Lower lobe of right lung (tissue), 2 donors: ENCODE measurements around the gene RBM20. TPM values are rescaled to one million over a fixed set of nuclear protein-coding genes. Genes with fewer than 3 reads are reported as not detected.
A peak's percentile ranks its signal among the peaks of the same experiment; 100 is the strongest.

ENCODE experiments used
- ATAC-seq, 2 donors: fragments of 200-7000 bp; cut with Tn5 transposase; one replicate each; pipeline ENCODE4 v1.9.1; 2020 to 2022; ENCODE audit warnings: mild to moderate bottlenecking in 2 of 2, moderate library complexity in 2 of 2
- DNase-seq: peaks from one replicate; pipeline ENCODE4 v3.0.0-alpha.2; 2020
- H3K27ac ChIP-seq: fragments of 200-600 bp; one replicate; pipeline ENCODE4 v1.8.0; 2022
- H3K27me3 ChIP-seq: fragments of 200-600 bp; one replicate; pipeline ENCODE4 v1.8.0; 2022; ENCODE audit warnings: low read depth
- H3K36me3 ChIP-seq: fragments of 200-600 bp; one replicate; pipeline ENCODE4 v1.8.0; 2022; ENCODE audit warnings: mild to moderate bottlenecking
- H3K4me1 ChIP-seq: fragments of 200-600 bp; one replicate; pipeline ENCODE4 v1.8.0; 2022
- H3K4me3 ChIP-seq: fragments of 200-600 bp; one replicate; pipeline ENCODE4 v1.8.0; 2022; ENCODE audit warnings: mild to moderate bottlenecking
- H3K9me3 ChIP-seq: fragments of 200-600 bp; one replicate; pipeline ENCODE4 v1.8.0; 2022
- intact Hi-C: fragments of 100-400 bp; cut with DNase I; formaldehyde crosslinking; loops from one replicate; pipeline ENCODE4 v1.11.0; 2022
- total RNA-seq: library from RNA; stranded (reverse); fragmentation: NEBNext Ultra II Directional; extraction: Animal tissue kit (Norgen Biotek cat#: 25700); gene quantifications from one replicate; pipeline ENCODE4 v1.2.1, GENCODE V29; 2021
- TF ChIP-seq, protein P1 (sequence below): fragments of 200-600 bp; IDR thresholded peaks from one replicate; pipeline ENCODE4 v1.8.0; 2022; ENCODE audit warnings: antibody characterized with exemption, mild to moderate bottlenecking
- donor health status: DM: no; HTN: yes; CAD: no; lungs with severe emphysema.

The RBM20 gene
- total RNA-seq, 1 donor from 2014 or later = 1.0 TPM

DNA sequence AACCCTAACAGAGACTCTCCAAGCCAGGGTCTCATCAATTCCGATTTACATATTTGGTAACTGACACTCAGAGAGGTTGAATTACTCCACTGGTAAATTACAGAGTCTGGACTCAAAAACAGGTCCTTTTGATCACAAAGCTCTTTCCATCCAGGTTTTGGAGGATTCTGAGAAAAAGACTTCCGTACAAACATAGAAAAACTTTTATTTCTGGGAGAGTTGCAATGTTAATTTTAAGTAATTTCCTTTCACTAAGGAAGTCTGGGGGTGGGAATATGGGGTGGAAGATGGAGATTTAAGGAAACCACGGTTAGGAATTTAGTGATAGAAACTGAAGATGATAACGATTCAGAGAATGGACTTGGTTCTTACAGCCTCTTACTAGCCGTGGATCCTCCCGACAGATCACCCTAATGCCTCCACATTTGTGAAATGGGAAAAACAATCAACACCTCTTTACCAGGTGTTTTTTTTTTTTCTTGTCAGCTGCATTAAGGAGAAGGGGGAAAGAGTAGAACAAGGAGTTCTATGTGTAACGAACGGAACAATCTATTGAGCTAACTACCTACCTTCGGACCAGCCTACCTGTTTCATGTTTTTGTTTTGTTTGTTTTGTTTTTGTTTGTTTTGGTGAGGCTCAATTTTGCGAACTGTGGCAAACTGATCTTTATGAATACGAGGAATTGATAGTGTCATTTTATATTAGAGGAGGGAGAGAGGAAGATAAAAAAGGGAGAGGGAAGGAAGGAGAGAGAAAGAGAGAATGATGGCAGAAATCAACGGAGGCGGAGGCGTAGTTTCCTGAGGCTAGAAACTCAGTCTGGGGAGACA, 1.7 kb upstream of the RBM20 start:
- H3K27ac ChIP-seq = no peak overlapping the region
- H3K4me1 ChIP-seq = peaks cover 19% of the 10 kb centered on the region
- no peak overlapping the region for H3K4me3 ChIP-seq
- ATAC-seq (no peak), DNase-seq (no peak)
- H3K36me3 ChIP-seq = no peaks in the 10 kb centered on the region
- peaks cover 69% of the 10 kb centered on the region for H3K27me3 ChIP-seq
- TF ChIP-seq, protein P1, sequence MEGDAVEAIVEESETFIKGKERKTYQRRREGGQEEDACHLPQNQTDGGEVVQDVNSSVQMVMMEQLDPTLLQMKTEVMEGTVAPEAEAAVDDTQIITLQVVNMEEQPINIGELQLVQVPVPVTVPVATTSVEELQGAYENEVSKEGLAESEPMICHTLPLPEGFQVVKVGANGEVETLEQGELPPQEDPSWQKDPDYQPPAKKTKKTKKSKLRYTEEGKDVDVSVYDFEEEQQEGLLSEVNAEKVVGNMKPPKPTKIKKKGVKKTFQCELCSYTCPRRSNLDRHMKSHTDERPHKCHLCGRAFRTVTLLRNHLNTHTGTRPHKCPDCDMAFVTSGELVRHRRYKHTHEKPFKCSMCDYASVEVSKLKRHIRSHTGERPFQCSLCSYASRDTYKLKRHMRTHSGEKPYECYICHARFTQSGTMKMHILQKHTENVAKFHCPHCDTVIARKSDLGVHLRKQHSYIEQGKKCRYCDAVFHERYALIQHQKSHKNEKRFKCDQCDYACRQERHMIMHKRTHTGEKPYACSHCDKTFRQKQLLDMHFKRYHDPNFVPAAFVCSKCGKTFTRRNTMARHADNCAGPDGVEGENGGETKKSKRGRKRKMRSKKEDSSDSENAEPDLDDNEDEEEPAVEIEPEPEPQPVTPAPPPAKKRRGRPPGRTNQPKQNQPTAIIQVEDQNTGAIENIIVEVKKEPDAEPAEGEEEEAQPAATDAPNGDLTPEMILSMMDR = no peak
- no peaks in the 10 kb centered on the region for H3K9me3 ChIP-seq
- intact Hi-C loops = no loop called here

DNA sequence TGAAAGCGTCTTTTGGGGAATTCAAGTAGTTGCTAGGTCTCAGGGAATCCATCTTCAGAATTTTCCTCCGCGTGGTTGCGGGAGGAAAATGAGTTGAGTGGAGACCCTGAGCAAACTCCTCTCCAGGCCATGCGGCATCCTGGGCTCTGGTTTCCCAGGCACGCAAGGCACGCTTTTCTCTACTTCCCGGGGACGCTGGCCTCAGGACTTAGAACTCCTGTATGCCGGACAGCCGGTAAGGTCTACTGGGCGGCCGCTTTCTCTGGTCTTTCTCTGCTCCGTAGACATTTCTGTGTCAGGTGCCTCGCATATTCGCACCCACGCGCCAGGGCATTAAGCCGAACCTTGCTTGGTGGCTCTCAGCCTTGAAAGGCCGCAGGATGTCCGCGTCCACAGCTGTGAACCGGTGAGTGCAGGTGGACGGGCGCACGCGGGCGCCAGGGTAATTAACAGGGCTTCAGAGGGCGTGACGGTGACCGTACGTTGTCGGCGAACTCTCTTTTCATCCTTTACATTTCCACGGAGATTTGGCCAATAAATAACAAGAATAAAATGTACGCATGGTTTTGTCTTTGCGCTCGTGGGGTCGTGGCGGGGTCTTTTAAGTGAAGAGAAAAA, 992 bp upstream of the RBM20 start:
- DNase-seq (no peak), ATAC-seq (no peak)
- intact Hi-C loops = no loop called here
- Histone ChIP-seq H3K27me3 (peaks cover 76% of the 10 kb centered on the region), H3K4me3 (peak overlapping the region; percentile 49), H3K4me1 (peaks cover 19% of the 10 kb centered on the region), H3K36me3 (no peaks in the 10 kb centered on the region), H3K27ac (no peak overlapping the region), H3K9me3 (no peaks in the 10 kb centered on the region)
- TF ChIP-seq, protein P1 = no peak

DNA sequence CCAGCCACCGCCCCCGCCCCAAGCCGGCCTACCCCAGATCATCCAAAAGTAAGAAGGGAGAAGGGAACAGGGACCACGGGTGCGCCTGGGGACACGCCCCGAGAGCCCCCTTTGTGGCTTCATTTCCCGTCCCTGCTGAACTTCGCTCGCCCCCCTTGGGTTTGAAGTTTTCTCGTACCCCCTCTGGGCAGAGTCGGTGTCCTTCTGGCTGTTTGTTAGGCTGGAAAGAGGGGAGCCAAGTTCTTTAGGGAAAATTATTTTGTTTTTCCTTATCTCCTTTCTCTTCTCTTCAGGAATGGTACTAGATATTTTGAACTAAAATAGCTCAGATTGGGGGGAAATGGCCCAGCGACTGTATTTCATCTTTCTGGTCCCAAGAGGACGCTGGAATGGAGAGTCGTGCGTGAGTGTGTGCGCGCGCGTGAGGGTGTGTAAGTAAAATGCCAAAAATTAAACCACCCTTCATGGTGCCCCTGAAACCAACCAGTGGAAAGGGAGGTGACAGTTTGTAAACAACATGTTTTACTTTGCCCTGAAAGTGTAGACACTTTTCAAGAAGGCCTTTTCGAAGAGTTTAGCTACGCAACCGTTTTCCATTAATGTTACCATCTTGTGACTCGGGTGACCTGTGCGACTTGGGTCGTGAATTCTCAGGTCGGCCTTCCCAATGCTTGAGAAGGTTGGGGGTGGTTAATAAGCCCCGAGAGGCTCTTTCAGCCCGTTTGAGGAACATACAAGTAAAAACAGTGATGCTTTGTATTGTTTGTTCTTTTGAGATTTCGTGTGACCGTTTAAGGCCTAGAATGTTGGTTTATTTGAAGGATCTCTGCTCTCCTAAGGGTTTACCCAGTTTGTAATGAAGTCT, 694 bp downstream of the RBM20 start:
- H3K27me3 ChIP-seq = peaks cover 88% of the 10 kb centered on the region
- H3K27ac ChIP-seq = no peak overlapping the region
- peak in 1 of 2 donors; percentile 23 for ATAC-seq
- DNase-seq = no peak
- H3K36me3 ChIP-seq = no peaks in the 10 kb centered on the region
- TF ChIP-seq, protein P1 = no peak
- H3K4me1 ChIP-seq = peaks cover 19% of the 10 kb centered on the region
- no peaks in the 10 kb centered on the region for H3K9me3 ChIP-seq
- intact Hi-C loops = no loop called here
- H3K4me3 ChIP-seq = peak overlapping the region; percentile 49

DNA sequence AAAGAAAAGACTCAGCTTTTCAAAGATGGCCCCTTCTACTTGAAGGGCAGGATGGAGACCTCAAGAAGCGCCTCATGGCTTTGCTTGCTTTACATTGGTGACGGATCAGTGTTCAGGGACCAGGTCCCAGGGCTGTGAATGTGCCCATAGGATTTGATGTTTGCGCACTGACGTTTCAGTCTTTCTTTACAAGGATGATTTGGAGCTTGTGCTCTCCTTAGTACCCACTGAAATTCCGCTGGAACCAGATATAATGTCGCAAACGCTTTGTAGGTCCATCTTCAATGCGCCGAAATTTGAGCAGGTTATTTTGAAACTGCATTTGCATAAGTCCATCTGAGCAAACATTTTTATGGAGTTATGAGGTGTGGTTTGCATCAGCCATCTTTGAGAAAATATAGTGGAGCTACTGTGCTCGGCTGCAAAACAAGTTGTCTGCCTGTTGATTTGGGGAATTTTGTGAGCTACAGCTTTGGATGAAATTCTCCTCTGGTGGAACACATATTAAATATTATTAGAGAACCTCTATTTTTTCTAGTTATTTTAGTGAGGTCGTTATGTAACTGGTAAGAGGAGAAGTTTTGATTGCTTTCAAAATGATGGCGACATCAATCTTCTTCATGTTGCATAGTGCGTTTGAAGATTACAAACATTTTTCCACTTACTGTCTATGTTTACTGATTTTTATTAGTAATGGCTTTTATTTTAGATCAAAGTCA, 2.4 kb downstream of the RBM20 start:
- Histone ChIP-seq H3K27ac (no peak overlapping the region), H3K27me3 (peaks cover 88% of the 10 kb centered on the region), H3K4me1 (peaks cover 19% of the 10 kb centered on the region), H3K4me3 (no peak overlapping the region), H3K9me3 (no peaks in the 10 kb centered on the region), H3K36me3 (no peaks in the 10 kb centered on the region)
- no peak for DNase-seq
- TF ChIP-seq, protein P1 = no peak
- intact Hi-C loops = no loop called here
- ATAC-seq = no peak

DNA sequence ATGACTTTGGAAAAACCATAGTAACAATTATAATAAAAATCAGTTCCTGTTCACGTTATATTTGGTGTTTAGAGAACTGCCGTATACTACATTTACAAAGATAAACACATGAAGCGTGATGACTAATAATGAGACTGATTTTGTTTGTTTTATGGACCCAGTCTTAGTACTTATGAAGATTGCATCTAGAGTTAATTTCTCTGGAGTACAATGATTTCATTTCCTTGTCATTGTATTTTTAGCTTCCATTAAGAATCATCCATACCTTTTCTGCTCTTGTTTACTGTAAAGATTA, 2.9 kb downstream of the RBM20 start:
- Histone ChIP-seq H3K9me3 (no peaks in the 10 kb centered on the region), H3K4me3 (no peak overlapping the region), H3K27me3 (peaks cover 83% of the 10 kb centered on the region), H3K27ac (no peak overlapping the region), H3K36me3 (no peaks in the 10 kb centered on the region), H3K4me1 (peaks cover 19% of the 10 kb centered on the region)
- intact Hi-C loops = no loop called here
- ATAC-seq (no peak), DNase-seq (no peak)
- TF ChIP-seq, protein P1 = no peak
